Suprapubic skin (tissue), 4 donors: ENCODE measurements around the gene MED8. TPM values are rescaled to one million over a fixed set of nuclear protein-coding genes. Genes with fewer than 3 reads are reported as not detected.

ENCODE experiments used
- DNase-seq, 2 donors: peaks; one replicate each; pipeline ENCODE4 v3.0.0-alpha.2; 2019; ENCODE audit warnings: low spot score in 2 of 2
- H3K27ac ChIP-seq: fragments of 200-600 bp; sonication (generic); one replicate; pipeline ENCODE4 v1.5.1; 2019
- H3K27me3 ChIP-seq: fragments of 200-600 bp; sonication (generic); one replicate; pipeline ENCODE4 v1.5.1; 2019
- H3K36me3 ChIP-seq: fragments of 200-600 bp; sonication (generic); one replicate; pipeline ENCODE4 v1.5.1; 2019
- H3K4me1 ChIP-seq: fragments of 200-600 bp; sonication (generic); one replicate; pipeline ENCODE4 v1.5.1; 2019
- H3K4me3 ChIP-seq: fragments of 200-600 bp; sonication (generic); one replicate; pipeline ENCODE4 v1.5.1; 2019; ENCODE audit warnings: mild to moderate bottlenecking
- H3K9me3 ChIP-seq: fragments of 200-600 bp; sonication (generic); one replicate; pipeline ENCODE4 v1.5.1; 2019
- CTCF ChIP-seq, 2 donors: fragments of 200-600 bp in 1 of 2; fragments of 450-650 bp in 1 of 2; sonication (generic) in 1 of 2; IDR thresholded peaks; one replicate each; pipeline ENCODE4 v1.5.1; 2016 to 2019; ENCODE audit warnings: antibody characterized with exemption in 2 of 2, mild to moderate bottlenecking in 1 of 2, moderate library complexity in 1 of 2
- EP300 ChIP-seq: sonication (generic); formaldehyde crosslinking; IDR thresholded peaks from one replicate; pipeline ENCODE4 v1.6.1; 2017; ENCODE audit warnings: antibody characterized with exemption
- POLR2A ChIP-seq, 2 donors: fragments of 450-650 bp; IDR thresholded peaks; one replicate each; pipeline ENCODE4 v1.6.1; 2017; ENCODE audit warnings: antibody characterized with exemption in 2 of 2, mild to moderate bottlenecking in 2 of 2, moderate library complexity in 2 of 2
- POLR2AphosphoS5 ChIP-seq, 3 donors: sonication (generic); formaldehyde crosslinking; IDR thresholded peaks; one replicate each; pipeline ENCODE4 v1.6.1; 2017; ENCODE audit warnings: antibody characterized with exemption in 3 of 3
- WGBS: methylation state at CpG from one replicate; pipeline ENCODE4 v1.1.5; 2018; 5-methylcytosine and 5-hydroxymethylcytosine counted together
- total RNA-seq, 4 donors: library from RNA; depleted of rRNA; stranded (reverse); fragments of >200 nt; gene quantifications; one replicate each; pipeline ENCODE4 v1.1.0, GENCODE V29; 2016

Gene MED8
- total RNA-seq, 4 donors from 2014 or later, result 26.8 to 43.2 (median 40.3) TPM

GRCh38 chr1:43348809-43349593 is 40.6 kb downstream of the MED8 start:
- Histone ChIP-seq H3K27ac (peak overlapping the region; percentile 91), H3K36me3 (no peaks in the 10 kb centered on the region), H3K4me3 (peak overlapping the region; percentile 55), H3K4me1 (peaks cover 22% of the 10 kb centered on the region), H3K27me3 (no peaks in the 10 kb centered on the region), H3K9me3 (no peaks in the 10 kb centered on the region)
- peak; percentile 88 to 91 for DNase-seq
- 26% methylated on average over 20 of the region's 72 CpGs for WGBS
- TF ChIP-seq POLR2A (IDR thresholded peaks at IDR 0.05), result peak in 1 of 2 donors; percentile 34
- TF ChIP-seq EP300, result no peak
- TF ChIP-seq POLR2AphosphoS5 (IDR thresholded peaks at IDR 0.05), result no peak
- no peak for TF ChIP-seq CTCF (IDR thresholded peaks at IDR 0.05)

- Histone ChIP-seq H3K4me3 (peak overlapping the region; percentile 55), H3K27me3 (no peaks in the 10 kb centered on the region), H3K9me3 (no peaks in the 10 kb centered on the region), H3K27ac (peak overlapping the region; percentile 91), H3K36me3 (no peaks in the 10 kb centered on the region), H3K4me1 (peaks cover 22% of the 10 kb centered on the region)
- DNase-seq, result no peak
- WGBS, result 36% methylated on average over 9 of the region's 22 CpGs
- no peak for TF ChIP-seq POLR2AphosphoS5 (IDR thresholded peaks at IDR 0.05)
- no peak for TF ChIP-seq POLR2A (IDR thresholded peaks at IDR 0.05)
- no peak for TF ChIP-seq EP300
- TF ChIP-seq CTCF (IDR thresholded peaks at IDR 0.05), result no peak
Measured at GRCh38 chr1:43348343-43348808, 41.2 kb downstream of the MED8 start.

- no peaks in the 10 kb centered on the region for H3K27me3 ChIP-seq
- H3K36me3 ChIP-seq, result no peaks in the 10 kb centered on the region
- no peak overlapping the region for H3K27ac ChIP-seq
- H3K4me3 ChIP-seq, result no peak overlapping the region
- no peak for TF ChIP-seq EP300
- no peak for TF ChIP-seq POLR2A (IDR thresholded peaks at IDR 0.05)
- no peak for TF ChIP-seq CTCF (IDR thresholded peaks at IDR 0.05)
- TF ChIP-seq POLR2AphosphoS5 (IDR thresholded peaks at IDR 0.05), result no peak
- H3K4me1 ChIP-seq, result peaks cover 22% of the 10 kb centered on the region
- WGBS, result 91% methylated on average over 5 of the region's 5 CpGs
- no peak for DNase-seq
- H3K9me3 ChIP-seq, result no peaks in the 10 kb centered on the region
Measured at GRCh38 chr1:43346636-43347035, 43.0 kb downstream of the MED8 start.

- DNase-seq, result peak in 1 of 2 donors; percentile 6
- no peak for TF ChIP-seq CTCF (IDR thresholded peaks at IDR 0.05)
- no peak for TF ChIP-seq EP300
- no peak for TF ChIP-seq POLR2AphosphoS5 (IDR thresholded peaks at IDR 0.05)
- TF ChIP-seq POLR2A (IDR thresholded peaks at IDR 0.05), result no peak
- no peak overlapping the region for H3K27ac ChIP-seq
- no peak overlapping the region for H3K4me3 ChIP-seq
- H3K9me3 ChIP-seq, result no peaks in the 10 kb centered on the region
- H3K27me3 ChIP-seq, result no peaks in the 10 kb centered on the region
- WGBS, result 71% methylated on average over 3 of the region's 3 CpGs
- H3K4me1 ChIP-seq, result peaks cover 21% of the 10 kb centered on the region
- no peaks in the 10 kb centered on the region for H3K36me3 ChIP-seq
Measured at GRCh38 chr1:43345120-43345519, 44.5 kb downstream of the MED8 start.

GRCh38 chr1:43344267-43344850 is 45.2 kb downstream of the MED8 start:
- H3K27ac ChIP-seq, result no peak overlapping the region
- WGBS, result 69% methylated on average over 4 of the region's 4 CpGs
- no peaks in the 10 kb centered on the region for H3K9me3 ChIP-seq
- H3K36me3 ChIP-seq, result no peaks in the 10 kb centered on the region
- TF ChIP-seq EP300 (no peak), POLR2A (IDR thresholded peaks at IDR 0.05) (no peak), POLR2AphosphoS5 (IDR thresholded peaks at IDR 0.05) (no peak), CTCF (IDR thresholded peaks at IDR 0.05) (no peak)
- DNase-seq, result peak in 1 of 2 donors; percentile 19
- peaks cover 14% of the 10 kb centered on the region for H3K4me1 ChIP-seq
- H3K4me3 ChIP-seq, result no peak overlapping the region
- H3K27me3 ChIP-seq, result no peaks in the 10 kb centered on the region
